ENCODE data around the gene ZNF383.

DNA sequence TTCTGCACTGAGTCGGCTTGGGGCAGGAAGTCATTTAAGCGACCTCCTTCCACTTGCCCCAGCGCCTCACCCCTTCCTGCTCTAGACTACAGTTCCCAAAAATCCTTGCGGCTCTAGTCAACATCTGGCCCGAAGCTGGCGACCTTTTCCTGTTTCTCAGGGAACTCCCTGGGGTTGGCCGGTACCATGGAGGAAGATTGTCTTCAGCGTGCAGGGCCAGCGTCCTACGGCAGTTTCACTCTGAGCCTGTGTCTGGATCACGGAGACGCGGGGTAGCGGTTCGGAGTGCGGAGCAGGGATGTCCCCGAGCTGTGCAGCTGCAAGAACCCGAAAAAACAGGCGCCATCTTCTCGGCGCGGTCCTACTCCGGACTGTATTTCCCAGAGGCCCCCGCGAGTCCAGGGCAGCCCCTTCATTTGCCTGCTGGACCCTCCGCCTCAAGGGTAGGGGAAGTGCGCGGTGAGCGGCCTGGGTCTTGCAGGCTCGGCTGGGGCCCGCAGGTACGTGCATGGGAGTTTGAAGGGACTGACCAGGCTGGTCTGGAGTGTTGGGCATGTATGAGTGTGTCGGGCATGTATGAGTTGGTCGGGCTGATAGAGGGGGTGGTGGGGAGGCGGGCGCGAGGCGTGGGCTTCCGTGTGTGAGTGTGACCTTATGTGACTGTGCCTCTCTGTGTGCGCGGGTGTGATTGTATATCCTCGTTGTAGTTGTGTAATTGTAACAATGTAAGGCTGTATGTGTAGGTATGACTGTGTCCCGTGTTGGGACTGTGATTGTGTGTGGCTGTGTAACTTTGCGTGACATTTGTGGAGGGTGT is at the start of gene ZNF383:
- TF ChIP-seq JAZF1 (CRISPR knock-in tag; IDR thresholded peaks at IDR 0.05) (no peak), ZNF396 (CRISPR knock-in tag; IDR thresholded peaks at IDR 0.05; ENCODE audit: borderline replicate concordance) (no peak), SP1 (CRISPR knock-in tag; conservative IDR thresholded peaks at IDR 0.05) (peak; percentile 58; the same call in 1 of the 2 replicates), ETV6 (CRISPR knock-in tag; IDR thresholded peaks at IDR 0.05) (no peak), FOXJ3 (CRISPR knock-in tag; IDR thresholded peaks at IDR 0.05; ENCODE audit: borderline replicate concordance) (no peak), TEAD4 (CRISPR knock-in tag; IDR thresholded peaks at IDR 0.05) (no peak)
- TF ChIP-seq, protein P1, sequence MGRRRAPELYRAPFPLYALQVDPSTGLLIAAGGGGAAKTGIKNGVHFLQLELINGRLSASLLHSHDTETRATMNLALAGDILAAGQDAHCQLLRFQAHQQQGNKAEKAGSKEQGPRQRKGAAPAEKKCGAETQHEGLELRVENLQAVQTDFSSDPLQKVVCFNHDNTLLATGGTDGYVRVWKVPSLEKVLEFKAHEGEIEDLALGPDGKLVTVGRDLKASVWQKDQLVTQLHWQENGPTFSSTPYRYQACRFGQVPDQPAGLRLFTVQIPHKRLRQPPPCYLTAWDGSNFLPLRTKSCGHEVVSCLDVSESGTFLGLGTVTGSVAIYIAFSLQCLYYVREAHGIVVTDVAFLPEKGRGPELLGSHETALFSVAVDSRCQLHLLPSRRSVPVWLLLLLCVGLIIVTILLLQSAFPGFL (CRISPR knock-in tag; IDR thresholded peaks at IDR 0.05; ENCODE audit: borderline replicate concordance) = no peak
- TF ChIP-seq, protein P2, sequence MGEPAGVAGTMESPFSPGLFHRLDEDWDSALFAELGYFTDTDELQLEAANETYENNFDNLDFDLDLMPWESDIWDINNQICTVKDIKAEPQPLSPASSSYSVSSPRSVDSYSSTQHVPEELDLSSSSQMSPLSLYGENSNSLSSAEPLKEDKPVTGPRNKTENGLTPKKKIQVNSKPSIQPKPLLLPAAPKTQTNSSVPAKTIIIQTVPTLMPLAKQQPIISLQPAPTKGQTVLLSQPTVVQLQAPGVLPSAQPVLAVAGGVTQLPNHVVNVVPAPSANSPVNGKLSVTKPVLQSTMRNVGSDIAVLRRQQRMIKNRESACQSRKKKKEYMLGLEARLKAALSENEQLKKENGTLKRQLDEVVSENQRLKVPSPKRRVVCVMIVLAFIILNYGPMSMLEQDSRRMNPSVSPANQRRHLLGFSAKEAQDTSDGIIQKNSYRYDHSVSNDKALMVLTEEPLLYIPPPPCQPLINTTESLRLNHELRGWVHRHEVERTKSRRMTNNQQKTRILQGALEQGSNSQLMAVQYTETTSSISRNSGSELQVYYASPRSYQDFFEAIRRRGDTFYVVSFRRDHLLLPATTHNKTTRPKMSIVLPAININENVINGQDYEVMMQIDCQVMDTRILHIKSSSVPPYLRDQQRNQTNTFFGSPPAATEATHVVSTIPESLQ (CRISPR knock-in tag; IDR thresholded peaks at IDR 0.05) = no peak
- TF ChIP-seq, protein P3, sequence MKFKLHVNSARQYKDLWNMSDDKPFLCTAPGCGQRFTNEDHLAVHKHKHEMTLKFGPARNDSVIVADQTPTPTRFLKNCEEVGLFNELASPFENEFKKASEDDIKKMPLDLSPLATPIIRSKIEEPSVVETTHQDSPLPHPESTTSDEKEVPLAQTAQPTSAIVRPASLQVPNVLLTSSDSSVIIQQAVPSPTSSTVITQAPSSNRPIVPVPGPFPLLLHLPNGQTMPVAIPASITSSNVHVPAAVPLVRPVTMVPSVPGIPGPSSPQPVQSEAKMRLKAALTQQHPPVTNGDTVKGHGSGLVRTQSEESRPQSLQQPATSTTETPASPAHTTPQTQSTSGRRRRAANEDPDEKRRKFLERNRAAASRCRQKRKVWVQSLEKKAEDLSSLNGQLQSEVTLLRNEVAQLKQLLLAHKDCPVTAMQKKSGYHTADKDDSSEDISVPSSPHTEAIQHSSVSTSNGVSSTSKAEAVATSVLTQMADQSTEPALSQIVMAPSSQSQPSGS (CRISPR knock-in tag; IDR thresholded peaks at IDR 0.05; ENCODE audit: borderline replicate concordance, low read depth) = no peak
- TF ChIP-seq, protein P4, sequence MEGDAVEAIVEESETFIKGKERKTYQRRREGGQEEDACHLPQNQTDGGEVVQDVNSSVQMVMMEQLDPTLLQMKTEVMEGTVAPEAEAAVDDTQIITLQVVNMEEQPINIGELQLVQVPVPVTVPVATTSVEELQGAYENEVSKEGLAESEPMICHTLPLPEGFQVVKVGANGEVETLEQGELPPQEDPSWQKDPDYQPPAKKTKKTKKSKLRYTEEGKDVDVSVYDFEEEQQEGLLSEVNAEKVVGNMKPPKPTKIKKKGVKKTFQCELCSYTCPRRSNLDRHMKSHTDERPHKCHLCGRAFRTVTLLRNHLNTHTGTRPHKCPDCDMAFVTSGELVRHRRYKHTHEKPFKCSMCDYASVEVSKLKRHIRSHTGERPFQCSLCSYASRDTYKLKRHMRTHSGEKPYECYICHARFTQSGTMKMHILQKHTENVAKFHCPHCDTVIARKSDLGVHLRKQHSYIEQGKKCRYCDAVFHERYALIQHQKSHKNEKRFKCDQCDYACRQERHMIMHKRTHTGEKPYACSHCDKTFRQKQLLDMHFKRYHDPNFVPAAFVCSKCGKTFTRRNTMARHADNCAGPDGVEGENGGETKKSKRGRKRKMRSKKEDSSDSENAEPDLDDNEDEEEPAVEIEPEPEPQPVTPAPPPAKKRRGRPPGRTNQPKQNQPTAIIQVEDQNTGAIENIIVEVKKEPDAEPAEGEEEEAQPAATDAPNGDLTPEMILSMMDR (IDR thresholded peaks at IDR 0.05) = no peak
- TF ChIP-seq, protein P5, sequence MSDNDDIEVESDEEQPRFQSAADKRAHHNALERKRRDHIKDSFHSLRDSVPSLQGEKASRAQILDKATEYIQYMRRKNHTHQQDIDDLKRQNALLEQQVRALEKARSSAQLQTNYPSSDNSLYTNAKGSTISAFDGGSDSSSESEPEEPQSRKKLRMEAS (CRISPR knock-in tag; IDR thresholded peaks at IDR 0.05) = peak; percentile 76
- TF ChIP-seq, protein P6, sequence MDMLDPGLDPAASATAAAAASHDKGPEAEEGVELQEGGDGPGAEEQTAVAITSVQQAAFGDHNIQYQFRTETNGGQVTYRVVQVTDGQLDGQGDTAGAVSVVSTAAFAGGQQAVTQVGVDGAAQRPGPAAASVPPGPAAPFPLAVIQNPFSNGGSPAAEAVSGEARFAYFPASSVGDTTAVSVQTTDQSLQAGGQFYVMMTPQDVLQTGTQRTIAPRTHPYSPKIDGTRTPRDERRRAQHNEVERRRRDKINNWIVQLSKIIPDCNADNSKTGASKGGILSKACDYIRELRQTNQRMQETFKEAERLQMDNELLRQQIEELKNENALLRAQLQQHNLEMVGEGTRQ (CRISPR knock-in tag; IDR thresholded peaks at IDR 0.05) = no peak

Measured in WTC11 (cell line).